Measurements from ENCODE around the gene UBE2G2.

DNA sequence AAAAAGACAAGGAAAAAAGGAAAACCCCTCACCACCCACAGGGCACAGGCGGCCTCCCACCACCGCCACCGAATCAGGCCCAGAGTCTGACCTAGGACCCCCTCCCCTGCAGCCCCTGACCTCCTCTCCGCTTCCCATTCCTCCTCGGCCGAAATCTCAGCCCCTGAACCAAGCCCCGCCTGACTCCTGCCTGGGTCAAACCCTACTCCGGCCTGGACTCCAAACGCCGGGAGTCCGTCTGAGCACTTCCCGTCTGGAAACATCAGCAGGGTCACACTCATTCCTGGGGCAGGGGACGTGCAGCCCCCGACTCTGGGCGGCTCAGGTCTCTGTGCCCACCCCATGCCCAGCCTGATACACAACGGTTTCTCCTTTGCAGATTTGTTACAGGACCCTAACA lies 42.6 kb upstream of the UBE2G2 start:
- TF ChIP-seq, protein P1, sequence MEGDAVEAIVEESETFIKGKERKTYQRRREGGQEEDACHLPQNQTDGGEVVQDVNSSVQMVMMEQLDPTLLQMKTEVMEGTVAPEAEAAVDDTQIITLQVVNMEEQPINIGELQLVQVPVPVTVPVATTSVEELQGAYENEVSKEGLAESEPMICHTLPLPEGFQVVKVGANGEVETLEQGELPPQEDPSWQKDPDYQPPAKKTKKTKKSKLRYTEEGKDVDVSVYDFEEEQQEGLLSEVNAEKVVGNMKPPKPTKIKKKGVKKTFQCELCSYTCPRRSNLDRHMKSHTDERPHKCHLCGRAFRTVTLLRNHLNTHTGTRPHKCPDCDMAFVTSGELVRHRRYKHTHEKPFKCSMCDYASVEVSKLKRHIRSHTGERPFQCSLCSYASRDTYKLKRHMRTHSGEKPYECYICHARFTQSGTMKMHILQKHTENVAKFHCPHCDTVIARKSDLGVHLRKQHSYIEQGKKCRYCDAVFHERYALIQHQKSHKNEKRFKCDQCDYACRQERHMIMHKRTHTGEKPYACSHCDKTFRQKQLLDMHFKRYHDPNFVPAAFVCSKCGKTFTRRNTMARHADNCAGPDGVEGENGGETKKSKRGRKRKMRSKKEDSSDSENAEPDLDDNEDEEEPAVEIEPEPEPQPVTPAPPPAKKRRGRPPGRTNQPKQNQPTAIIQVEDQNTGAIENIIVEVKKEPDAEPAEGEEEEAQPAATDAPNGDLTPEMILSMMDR (IDR thresholded peaks at IDR 0.05), result no peak
- no peak for TF ChIP-seq POLR2A (IDR thresholded peaks at IDR 0.05)
